Panc1 (cell line): ENCODE data around the gene PALD1. TPM values are rescaled to one million over a fixed set of nuclear protein-coding genes. Genes with fewer than 3 reads are reported as not detected.
"Not testable (repeated sequence)": the region's sequence is repeated elsewhere in the genome, so short reads cannot be mapped to it uniquely, and the experiment has no call there.

ENCODE experiments used
- ATAC-seq: fragments of 200-7000 bp; cut with Tn5 transposase; 2 replicates; pipeline ENCODE4 v1.9.1; 2020; ENCODE audit warnings: mild to moderate bottlenecking, moderate library complexity
- BruUV-seq: library from RNA; stranded (reverse); fragments of 400-500 nt; replicated peaks from 2 replicates; lab custom pipeline; 2021; lab: Mats Ljungman, UMichigan
- CTCF ChIA-PET: fragments of 300-600 bp; sonication (Branson Sonifier 250); formaldehyde crosslinking; loops from one replicate; lab custom pipeline; 2022; ENCODE audit warnings: antibody characterized with exemption; lab: Charles Lee
- POLR2A ChIA-PET: fragments of 300-600 bp; sonication (Branson Sonifier 250); formaldehyde crosslinking; loops from one replicate; lab custom pipeline; 2022; ENCODE audit warnings: antibody characterized with exemption; lab: Charles Lee
- DNase-seq: peaks from one replicate; pipeline ENCODE4 v3.0.0-alpha.2; 2010; ENCODE audit warnings: low read depth, low spot score
- H3K27ac ChIP-seq: 2 replicates; pipeline ENCODE4 v1.5.1; 2011; ENCODE audit warnings: mild to moderate bottlenecking, low read length, inconsistent platforms
- H3K27me3 ChIP-seq: fragments of 200-500 bp; sonication (Bioruptor generic); 2 replicates; pipeline ENCODE4 v1.6.0; 2014; ENCODE audit warnings: low read length, inconsistent platforms; ENCODE audit not compliant: control insufficient read depth, insufficient read depth
- H3K36me3 ChIP-seq: fragments of 200-500 bp; sonication (Bioruptor generic); 2 replicates; pipeline ENCODE4 v1.5.1; 2014; ENCODE audit warnings: inconsistent platforms, mild to moderate bottlenecking, low read length, moderate library complexity; ENCODE audit not compliant: control insufficient read depth, insufficient read depth
- H3K4me1 ChIP-seq: 2 replicates; pipeline ENCODE4 v1.5.1; 2011; ENCODE audit warnings: inconsistent platforms, mild to moderate bottlenecking, low read length, moderate library complexity; ENCODE audit not compliant: control insufficient read depth, insufficient read depth
- H3K4me3 ChIP-seq, 2 experiments: 2 replicates each; pipeline ENCODE4 v1.5.1; 2011 to 2012; ENCODE audit warnings: low read depth in 2 of 2, low read length in 2 of 2, mild to moderate bottlenecking in 2 of 2, inconsistent platforms in 1 of 2, moderate library complexity in 1 of 2
- H3K9me3 ChIP-seq: fragments of 200-500 bp; sonication (Bioruptor generic); 2 replicates; pipeline ENCODE4 v1.5.1; 2014; ENCODE audit warnings: low read depth, mild to moderate bottlenecking, inconsistent platforms, low read length, moderate library complexity; ENCODE audit not compliant: control insufficient read depth, insufficient read depth
- POLR2AphosphoS5 ChIP-seq: IDR thresholded peaks from 2 replicates; pipeline ENCODE4 v1.6.1; 2012; ENCODE audit warnings: mild to moderate bottlenecking, low read depth, low read length, moderate library complexity
- SIN3A ChIP-seq: IDR thresholded peaks from 2 replicates; pipeline ENCODE4 v1.6.1; 2012; ENCODE audit warnings: low read depth, mild to moderate bottlenecking, low read length, moderate library complexity, borderline replicate concordance; ENCODE audit not compliant: insufficient read depth
- TCF7L2 ChIP-seq: IDR thresholded peaks from 2 replicates; pipeline ENCODE4 v1.6.1; 2011; ENCODE audit warnings: mild to moderate bottlenecking, low read depth, low read length, inconsistent platforms
- in situ Hi-C: cut with HindIII; loops from 2 replicates; pipeline ENCODE4 v1.10.0; 2016; ENCODE audit warnings: low sequenced_read_pairs, low pct_unique_long_range_greater_than_20kb
- intact Hi-C: fragments of 100-400 bp; cut with micrococcal nuclease; formaldehyde crosslinking; loops from one replicate; pipeline ENCODE4 v1.10.0; 2022; ENCODE audit not compliant: unreplicated experiment
- total RNA-seq: library from RNA; stranded (reverse); gene quantifications from one replicate; pipeline ENCODE4 v1.2.1, GENCODE V29; 2021; ENCODE audit not compliant: unreplicated experiment
- TF ChIP-seq, protein P1 (sequence below): fragments of 450-650 bp; IDR thresholded peaks from 2 replicates; pipeline ENCODE4 v1.5.1; 2017; ENCODE audit warnings: mild to moderate bottlenecking
- TF ChIP-seq, protein P2 (sequence below), 2 experiments: IDR thresholded peaks; 2 replicates each; pipeline ENCODE4 v1.6.1; 2011 to 2012; ENCODE audit warnings: low read depth in 2 of 2, control low read depth in 1 of 2, low read length in 1 of 2, mild to moderate bottlenecking in 1 of 2, moderate library complexity in 1 of 2; ENCODE audit not compliant: insufficient read depth in 1 of 2

Gene PALD1
- total RNA-seq, 1 experiment from 2014 or later: 3.0 TPM

DNA sequence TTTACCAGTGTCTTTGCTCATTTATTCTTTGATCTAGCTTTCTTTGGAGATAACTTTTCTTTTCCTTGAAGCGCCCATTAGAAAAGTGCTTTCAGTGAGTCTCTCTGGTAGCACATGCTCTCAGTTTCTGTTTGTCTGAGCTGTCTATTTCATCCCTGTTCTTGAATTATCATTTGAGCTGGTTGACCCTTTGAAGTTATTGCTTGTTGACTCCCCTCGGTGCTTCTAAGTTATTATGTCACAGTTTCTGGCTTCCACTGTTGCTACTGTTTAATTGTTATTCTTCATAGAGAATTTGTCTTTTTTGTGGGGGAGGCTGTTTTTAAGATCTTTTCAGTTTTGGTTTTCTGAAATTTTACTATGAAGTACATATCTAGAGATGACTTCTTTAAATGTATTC lies 135.4 kb downstream of the PALD1 start:
- H3K27me3 ChIP-seq: peaks cover 23% of the 10 kb centered on the region
- no TSS peak for BruUV-seq
- H3K9me3 ChIP-seq: no peaks in the 10 kb centered on the region
- CTCF ChIA-PET: interaction anchor here (0.5 kb wide), 1 partner anchor 65 kb away, joined by 10 read pairs; no protein-coding TSS in a partner anchor
- H3K36me3 ChIP-seq: no peaks in the 10 kb centered on the region
- in situ Hi-C loops (no loop called here), intact Hi-C loops (no loop called here)
- no peak overlapping the region for H3K4me3 ChIP-seq
- no peak for ATAC-seq
- POLR2A ChIA-PET: no interaction called here
- no peak for TF ChIP-seq POLR2AphosphoS5
- TF ChIP-seq, protein P1, sequence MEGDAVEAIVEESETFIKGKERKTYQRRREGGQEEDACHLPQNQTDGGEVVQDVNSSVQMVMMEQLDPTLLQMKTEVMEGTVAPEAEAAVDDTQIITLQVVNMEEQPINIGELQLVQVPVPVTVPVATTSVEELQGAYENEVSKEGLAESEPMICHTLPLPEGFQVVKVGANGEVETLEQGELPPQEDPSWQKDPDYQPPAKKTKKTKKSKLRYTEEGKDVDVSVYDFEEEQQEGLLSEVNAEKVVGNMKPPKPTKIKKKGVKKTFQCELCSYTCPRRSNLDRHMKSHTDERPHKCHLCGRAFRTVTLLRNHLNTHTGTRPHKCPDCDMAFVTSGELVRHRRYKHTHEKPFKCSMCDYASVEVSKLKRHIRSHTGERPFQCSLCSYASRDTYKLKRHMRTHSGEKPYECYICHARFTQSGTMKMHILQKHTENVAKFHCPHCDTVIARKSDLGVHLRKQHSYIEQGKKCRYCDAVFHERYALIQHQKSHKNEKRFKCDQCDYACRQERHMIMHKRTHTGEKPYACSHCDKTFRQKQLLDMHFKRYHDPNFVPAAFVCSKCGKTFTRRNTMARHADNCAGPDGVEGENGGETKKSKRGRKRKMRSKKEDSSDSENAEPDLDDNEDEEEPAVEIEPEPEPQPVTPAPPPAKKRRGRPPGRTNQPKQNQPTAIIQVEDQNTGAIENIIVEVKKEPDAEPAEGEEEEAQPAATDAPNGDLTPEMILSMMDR: no peak
- TF ChIP-seq, protein P2, sequence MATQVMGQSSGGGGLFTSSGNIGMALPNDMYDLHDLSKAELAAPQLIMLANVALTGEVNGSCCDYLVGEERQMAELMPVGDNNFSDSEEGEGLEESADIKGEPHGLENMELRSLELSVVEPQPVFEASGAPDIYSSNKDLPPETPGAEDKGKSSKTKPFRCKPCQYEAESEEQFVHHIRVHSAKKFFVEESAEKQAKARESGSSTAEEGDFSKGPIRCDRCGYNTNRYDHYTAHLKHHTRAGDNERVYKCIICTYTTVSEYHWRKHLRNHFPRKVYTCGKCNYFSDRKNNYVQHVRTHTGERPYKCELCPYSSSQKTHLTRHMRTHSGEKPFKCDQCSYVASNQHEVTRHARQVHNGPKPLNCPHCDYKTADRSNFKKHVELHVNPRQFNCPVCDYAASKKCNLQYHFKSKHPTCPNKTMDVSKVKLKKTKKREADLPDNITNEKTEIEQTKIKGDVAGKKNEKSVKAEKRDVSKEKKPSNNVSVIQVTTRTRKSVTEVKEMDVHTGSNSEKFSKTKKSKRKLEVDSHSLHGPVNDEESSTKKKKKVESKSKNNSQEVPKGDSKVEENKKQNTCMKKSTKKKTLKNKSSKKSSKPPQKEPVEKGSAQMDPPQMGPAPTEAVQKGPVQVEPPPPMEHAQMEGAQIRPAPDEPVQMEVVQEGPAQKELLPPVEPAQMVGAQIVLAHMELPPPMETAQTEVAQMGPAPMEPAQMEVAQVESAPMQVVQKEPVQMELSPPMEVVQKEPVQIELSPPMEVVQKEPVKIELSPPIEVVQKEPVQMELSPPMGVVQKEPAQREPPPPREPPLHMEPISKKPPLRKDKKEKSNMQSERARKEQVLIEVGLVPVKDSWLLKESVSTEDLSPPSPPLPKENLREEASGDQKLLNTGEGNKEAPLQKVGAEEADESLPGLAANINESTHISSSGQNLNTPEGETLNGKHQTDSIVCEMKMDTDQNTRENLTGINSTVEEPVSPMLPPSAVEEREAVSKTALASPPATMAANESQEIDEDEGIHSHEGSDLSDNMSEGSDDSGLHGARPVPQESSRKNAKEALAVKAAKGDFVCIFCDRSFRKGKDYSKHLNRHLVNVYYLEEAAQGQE (IDR thresholded peaks at IDR 0.05; ENCODE audit: insufficient read depth in 1 of 2, low read depth in 2 of 2, low read length in 1 of 2): no peak
- TF ChIP-seq TCF7L2: no peak
- no peak for TF ChIP-seq SIN3A
- no peaks in the 10 kb centered on the region for H3K4me1 ChIP-seq
- DNase-seq: no peak
- no peak overlapping the region for H3K27ac ChIP-seq

DNA sequence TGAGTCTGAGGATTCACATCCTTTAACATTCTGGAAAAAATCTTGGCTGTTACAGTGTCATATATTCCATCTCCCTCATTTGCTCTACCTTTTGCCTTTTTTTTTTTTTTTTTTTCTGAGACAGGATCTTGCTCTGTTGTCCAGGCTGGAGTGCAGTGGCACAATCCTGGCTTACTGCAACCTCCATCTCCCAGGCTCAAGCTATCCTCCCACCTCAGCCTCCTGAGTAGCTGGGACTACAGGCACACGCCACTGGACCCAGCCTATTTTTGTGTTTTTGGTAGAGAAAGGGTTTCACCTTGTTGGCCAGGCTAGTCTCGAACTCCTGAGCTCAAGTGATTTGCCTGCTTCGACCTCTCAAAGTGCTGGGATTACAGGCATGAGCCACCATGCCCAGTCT lies 135.8 kb downstream of the PALD1 start:
- H3K27ac ChIP-seq, in situ Hi-C loops, DNase-seq, H3K4me3 ChIP-seq, H3K36me3 ChIP-seq, POLR2A ChIA-PET, BruUV-seq, intact Hi-C loops, H3K4me1 ChIP-seq, ATAC-seq, CTCF ChIA-PET, H3K9me3 ChIP-seq: not testable (repeated sequence)
- H3K27me3 ChIP-seq: peaks cover 23% of the 10 kb centered on the region

DNA sequence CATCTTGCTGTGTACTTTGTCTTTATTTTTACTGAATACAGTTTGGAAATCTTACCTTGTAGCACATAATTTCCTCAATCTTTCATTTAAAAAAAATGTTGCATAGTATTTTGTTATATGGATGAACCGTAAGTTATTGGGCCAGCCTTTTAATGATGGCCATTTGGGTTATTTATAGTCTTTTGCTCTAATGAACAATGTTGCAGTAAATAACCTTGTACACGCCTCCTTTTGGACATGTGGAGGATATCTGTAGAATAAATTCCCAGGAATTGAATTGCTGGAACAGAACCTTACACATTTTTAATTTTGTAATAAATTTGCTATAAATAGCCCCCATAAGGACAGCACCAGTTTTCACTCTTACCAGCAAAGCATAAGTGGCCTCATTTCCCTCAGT lies 136.6 kb downstream of the PALD1 start:
- TF ChIP-seq, protein P1: no peak
- TF ChIP-seq, protein P2 (IDR thresholded peaks at IDR 0.05; ENCODE audit: insufficient read depth in 1 of 2, low read depth in 2 of 2, low read length in 1 of 2): no peak
- TF ChIP-seq TCF7L2 (no peak), POLR2AphosphoS5 (no peak), SIN3A (no peak)
- DNase-seq: no peak
- POLR2A ChIA-PET: no interaction called here
- BruUV-seq: no TSS peak
- no peaks in the 10 kb centered on the region for H3K36me3 ChIP-seq
- H3K4me3 ChIP-seq: no peak overlapping the region
- H3K9me3 ChIP-seq: peaks cover 6% of the 10 kb centered on the region; the same call in 1 of the 2 replicates
- no peak for ATAC-seq
- no peaks in the 10 kb centered on the region for H3K4me1 ChIP-seq
- intact Hi-C loops: loop anchor here (5.0 kb wide), 1 partner anchor 267 kb away; no protein-coding TSS in a partner anchor
- no peak overlapping the region for H3K27ac ChIP-seq
- in situ Hi-C loops: no loop called here
- CTCF ChIA-PET: no interaction called here
- peaks cover 23% of the 10 kb centered on the region for H3K27me3 ChIP-seq
